SK-N-SH treated with all-trans-retinoic acid at 6 μM for 48 hours (cell line): ENCODE measurements around the gene GPER1.

Source experiments
- ATAC-seq: fragments of 200-7000 bp; cut with Tn5 transposase; 3 replicates; pipeline ENCODE4 v1.9.1; 2020; ENCODE audit warnings: mild to moderate bottlenecking, moderate library complexity
- ARNTL ChIP-seq: fragments of 450-650 bp; formaldehyde crosslinking; IDR thresholded peaks from 2 replicates; pipeline ENCODE4 v1.5.0; 2020; ENCODE audit warnings: low read depth, mild to moderate bottlenecking, moderate library complexity, borderline replicate concordance
- BACH2 ChIP-seq: fragments of 250-450 bp; sonication (Bioruptor Pico); IDR thresholded peaks from 2 replicates; pipeline ENCODE4 v1.9.0; 2021; ENCODE audit warnings: mild to moderate bottlenecking, borderline replicate concordance
- CSDC2 ChIP-seq: fragments of 250-450 bp; sonication (Bioruptor Pico); IDR thresholded peaks from 2 replicates; pipeline ENCODE4 v1.5.0; 2020; ENCODE audit warnings: mild to moderate bottlenecking, moderate library complexity
- CSRNP3 ChIP-seq: fragments of 250-450 bp; sonication (Bioruptor Pico); IDR thresholded peaks from 2 replicates; pipeline ENCODE4 v1.5.1; 2021; ENCODE audit warnings: mild to moderate bottlenecking, moderate library complexity
- GLIS3 ChIP-seq: fragments of 250-450 bp; sonication (Bioruptor Pico); IDR thresholded peaks from 2 replicates; pipeline ENCODE4 v1.5.0; 2020; ENCODE audit warnings: mild to moderate bottlenecking, moderate library complexity
- ISL1 ChIP-seq: fragments of 250-450 bp; sonication (Bioruptor Pico); IDR thresholded peaks from 2 replicates; pipeline ENCODE4 v2.1.2; 2022; ENCODE audit warnings: mild to moderate bottlenecking, moderate library complexity
- OSR1 ChIP-seq: fragments of 250-450 bp; sonication (Bioruptor Pico); IDR thresholded peaks from 2 replicates; pipeline ENCODE4 v1.8.0; 2022; ENCODE audit warnings: moderate library complexity, mild to moderate bottlenecking, inconsistent platforms
- POU6F1 ChIP-seq: fragments of 250-450 bp; sonication (Bioruptor Pico); IDR thresholded peaks from 2 replicates; pipeline ENCODE4 v1.8.0; 2021; ENCODE audit warnings: low read depth, mild to moderate bottlenecking, moderate library complexity, borderline replicate concordance
- PPARA ChIP-seq: fragments of 250-450 bp; sonication (Bioruptor Pico); IDR thresholded peaks from 2 replicates; pipeline ENCODE4 v1.5.0; 2020; ENCODE audit warnings: mild to moderate bottlenecking, borderline replicate concordance
- RARB ChIP-seq: fragments of 250-450 bp; sonication (Bioruptor Pico); IDR thresholded peaks from 2 replicates; pipeline ENCODE4 v1.8.0; 2021; ENCODE audit warnings: mild to moderate bottlenecking, moderate library complexity
- SNAI2 ChIP-seq: fragments of 250-450 bp; sonication (Bioruptor Pico); IDR thresholded peaks from 2 replicates; pipeline ENCODE4 v1.5.0; 2020; ENCODE audit warnings: mild to moderate bottlenecking, moderate library complexity
- TCF4 ChIP-seq: fragments of 250-450 bp; sonication (Bioruptor Pico); IDR thresholded peaks from 2 replicates; pipeline ENCODE4 v1.8.0; 2021; ENCODE audit warnings: mild to moderate bottlenecking, moderate library complexity, borderline replicate concordance
- TOX ChIP-seq: fragments of 250-450 bp; sonication (Bioruptor Pico); IDR thresholded peaks from 2 replicates; pipeline ENCODE4 v1.8.0; 2021; ENCODE audit warnings: mild to moderate bottlenecking, moderate library complexity, borderline replicate concordance
- TSHZ2 ChIP-seq: fragments of 250-450 bp; sonication (Bioruptor Pico); IDR thresholded peaks from 2 replicates; pipeline ENCODE4 v1.5.0; 2020; ENCODE audit warnings: mild to moderate bottlenecking, moderate library complexity
- ZC3H10 ChIP-seq: fragments of 250-450 bp; sonication (Bioruptor Pico); IDR thresholded peaks from 2 replicates; pipeline ENCODE4 v1.5.1; 2021; ENCODE audit warnings: mild to moderate bottlenecking, moderate library complexity
- ZFP30 ChIP-seq: fragments of 450-650 bp; formaldehyde crosslinking; IDR thresholded peaks from 2 replicates; pipeline ENCODE4 v1.5.0; 2022; ENCODE audit warnings: mild to moderate bottlenecking, moderate library complexity
- ZNF565 ChIP-seq: fragments of 450-650 bp; formaldehyde crosslinking; conservative IDR thresholded peaks from 2 replicates; pipeline ENCODE4 v1.5.0; 2020; ENCODE audit warnings: low read depth, mild to moderate bottlenecking, moderate library complexity
- ZNF70 ChIP-seq: fragments of 450-650 bp; formaldehyde crosslinking; IDR thresholded peaks from 2 replicates; pipeline ENCODE4 v1.5.0; 2020; ENCODE audit warnings: mild to moderate bottlenecking, moderate library complexity
- ZNF8 ChIP-seq: fragments of 450-650 bp; formaldehyde crosslinking; IDR thresholded peaks from 2 replicates; pipeline ENCODE4 v1.5.0; 2020; ENCODE audit warnings: mild to moderate bottlenecking, moderate library complexity

The GPER1 gene

GRCh38 chr7:1065263-1065584 lies 22.7 kb upstream of the GPER1 start (continued):
- TF ChIP-seq TSHZ2 (CRISPR knock-in tag), result no peak
- no peak for TF ChIP-seq TCF4 (CRISPR knock-in tag)

GRCh38 chr7:1065585-1066241 lies 22.2 kb upstream of the GPER1 start:
- TF ChIP-seq SNAI2 (no peak), POU6F1 (no peak), ZNF70 (CRISPR knock-in tag) (no peak), OSR1 (no peak), RARB (CRISPR knock-in tag) (no peak), GLIS3 (CRISPR knock-in tag) (no peak), ZNF565 (CRISPR knock-in tag) (no peak), CSRNP3 (no peak), ISL1 (no peak), TSHZ2 (CRISPR knock-in tag) (no peak), ARNTL (CRISPR knock-in tag) (no peak)
- ATAC-seq, result peak; percentile 99

GRCh38 chr7:1066242-1066588 lies 21.7 kb upstream of the GPER1 start:
- no peak for TF ChIP-seq SNAI2
- no peak for TF ChIP-seq ZFP30 (CRISPR knock-in tag)
- TF ChIP-seq ZNF70 (CRISPR knock-in tag), result no peak
- no peak for TF ChIP-seq RARB (CRISPR knock-in tag)
- no peak for TF ChIP-seq TCF4 (CRISPR knock-in tag)
- no peak for TF ChIP-seq CSDC2 (CRISPR knock-in tag)
- TF ChIP-seq TOX (CRISPR knock-in tag), result no peak
- no peak for TF ChIP-seq ZNF8 (CRISPR knock-in tag)
- TF ChIP-seq TSHZ2 (CRISPR knock-in tag), result no peak
- TF ChIP-seq ZC3H10 (CRISPR knock-in tag), result no peak
- TF ChIP-seq BACH2 (CRISPR knock-in tag), result no peak
- TF ChIP-seq POU6F1, result no peak
- no peak for TF ChIP-seq PPARA
- TF ChIP-seq OSR1, result no peak
- TF ChIP-seq ARNTL (CRISPR knock-in tag), result no peak
- TF ChIP-seq ISL1, result no peak
- no peak for TF ChIP-seq CSRNP3
- peak; percentile 19 for ATAC-seq
